Stimulated activated CD4-positive, alpha-beta T cell treated with anti-CD3 and anti-CD28 coated beads, TNF-alpha, amount 100 ng/mL, for 4 hours (primary cell): Measurements from ENCODE around the gene UBP1.
"Not testable (repeated sequence)": the region's sequence is repeated elsewhere in the genome, so short reads cannot be mapped to it uniquely, and the experiment has no call there.

Source experiments
- DNase-seq, 3 experiments: peaks; one replicate each; pipeline ENCODE4 v3.0.0-alpha.2; 2020; ENCODE audit warnings: low read depth in 3 of 3

UBP1 gene

DNA sequence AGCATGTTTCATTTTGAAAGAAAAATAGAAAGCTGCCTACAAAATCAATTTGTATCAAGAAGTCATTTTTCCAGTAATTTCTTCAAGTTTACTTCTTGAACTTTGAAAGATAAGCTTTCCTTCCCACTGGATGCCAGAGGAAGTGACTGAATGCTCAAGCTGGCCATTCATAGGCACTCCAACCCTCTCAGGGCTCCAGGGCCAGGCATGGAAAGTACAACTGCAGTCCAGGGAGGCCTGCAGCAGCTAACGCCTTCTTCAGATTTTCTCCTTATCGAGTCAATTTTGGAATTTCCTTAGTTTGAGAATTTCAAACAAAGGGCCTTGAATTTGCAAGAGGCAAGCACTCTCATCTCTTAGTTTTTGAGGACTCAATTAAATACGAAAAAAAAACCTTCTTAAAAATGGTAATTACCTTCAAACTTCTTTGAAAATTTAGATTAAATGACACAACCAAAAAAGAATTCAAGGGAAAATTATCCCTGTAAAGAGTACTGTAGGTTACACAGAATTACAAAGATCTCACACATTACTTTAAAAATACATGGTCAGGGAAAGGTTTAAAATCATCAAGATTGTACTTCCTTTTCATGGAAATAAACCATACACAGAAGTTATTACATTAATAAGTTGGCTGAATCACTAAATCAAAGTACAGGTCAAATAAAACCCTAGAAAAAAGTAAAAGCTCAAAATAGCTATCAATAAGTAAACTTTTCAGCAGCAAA is 2.5 kb downstream of the UBP1 start:
- DNase-seq: no peak

- DNase-seq: no peak
Observed at GRCh38 chr3:33433843-33434242, 6.4 kb downstream of the UBP1 start.

DNA sequence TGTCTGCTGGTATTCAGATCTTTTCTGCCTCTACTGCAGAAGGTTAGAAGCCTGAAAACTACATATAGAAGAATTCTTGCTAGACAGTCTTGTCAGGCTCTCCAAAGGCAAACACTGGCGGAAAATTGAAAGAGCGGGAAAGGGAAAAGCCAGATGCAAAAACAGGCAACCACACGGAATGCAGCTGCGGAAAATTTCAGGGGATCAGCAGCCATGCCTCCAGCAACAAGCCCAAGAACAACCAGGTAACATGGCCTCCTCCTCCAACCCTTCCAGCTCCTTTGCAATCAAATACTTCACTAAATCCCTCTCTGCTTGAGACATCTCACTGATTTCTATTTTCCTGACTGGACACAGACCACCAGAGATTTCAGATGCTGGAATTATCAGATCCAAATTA is 9.6 kb downstream of the UBP1 start:
- no peak for DNase-seq

GRCh38 chr3:33430061-33430460 is 10.1 kb downstream of the UBP1 start:
- no peak for DNase-seq

DNA sequence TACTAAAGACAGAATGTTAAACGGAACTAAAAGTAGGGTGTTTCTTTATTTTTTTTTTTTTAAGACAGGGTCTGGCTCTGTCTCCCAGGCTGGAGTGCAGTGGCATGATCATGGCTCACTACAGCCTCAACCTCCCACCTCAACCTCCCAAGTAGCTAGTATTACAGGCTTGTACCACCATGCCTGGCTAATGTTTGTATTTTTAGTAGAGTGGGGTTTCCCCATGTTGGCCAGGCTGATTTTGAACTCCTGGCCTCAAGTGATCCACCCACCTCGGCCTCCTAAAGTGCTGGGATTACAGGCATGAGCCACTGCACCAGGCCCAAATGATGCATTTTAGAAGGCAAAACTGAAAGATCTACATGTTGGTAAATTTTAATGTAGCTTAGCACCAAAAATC is 10.9 kb downstream of the UBP1 start:
- DNase-seq: not testable (repeated sequence)

DNA sequence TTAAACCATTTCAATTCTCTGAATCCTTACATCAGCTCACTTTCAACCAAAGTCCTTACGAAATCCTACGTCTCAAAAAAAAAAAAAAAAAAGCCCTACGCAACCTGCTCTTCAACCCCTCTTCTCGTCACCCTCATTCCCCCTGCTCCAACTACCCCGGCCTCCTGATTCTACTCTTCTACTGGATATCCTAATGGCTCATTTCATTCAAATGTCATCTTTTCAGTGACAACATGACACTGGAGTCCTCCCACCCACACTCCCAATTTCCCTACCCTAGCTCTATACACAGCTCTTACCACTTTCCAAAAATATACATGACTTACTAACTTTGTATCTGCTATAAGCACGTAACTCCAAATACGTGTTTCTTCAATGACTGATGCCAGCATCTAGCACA is 11.5 kb downstream of the UBP1 start:
- no peak for DNase-seq

GRCh38 chr3:33426630-33427317 is 13.4 kb downstream of the UBP1 start:
- DNase-seq: no peak

DNA sequence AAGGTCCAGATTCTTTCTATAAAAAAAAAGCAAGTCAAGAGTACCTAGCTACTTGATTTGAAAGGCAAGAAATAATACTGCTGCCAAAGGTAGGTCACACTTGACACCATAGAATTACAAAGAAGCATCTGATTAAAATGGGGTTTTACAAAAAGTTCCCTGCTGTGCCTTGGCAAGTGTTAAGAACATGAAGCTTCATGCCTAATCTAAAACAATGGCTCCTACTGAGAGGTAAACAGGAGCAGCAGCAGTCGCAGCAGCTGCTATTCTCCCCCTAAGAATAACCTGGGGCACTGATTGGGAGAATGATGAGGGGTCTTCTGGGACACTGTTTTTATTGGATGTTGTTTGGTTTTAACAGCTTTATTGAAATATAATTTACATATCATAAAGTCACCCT is 14.1 kb downstream of the UBP1 start:
- no peak for DNase-seq

DNA sequence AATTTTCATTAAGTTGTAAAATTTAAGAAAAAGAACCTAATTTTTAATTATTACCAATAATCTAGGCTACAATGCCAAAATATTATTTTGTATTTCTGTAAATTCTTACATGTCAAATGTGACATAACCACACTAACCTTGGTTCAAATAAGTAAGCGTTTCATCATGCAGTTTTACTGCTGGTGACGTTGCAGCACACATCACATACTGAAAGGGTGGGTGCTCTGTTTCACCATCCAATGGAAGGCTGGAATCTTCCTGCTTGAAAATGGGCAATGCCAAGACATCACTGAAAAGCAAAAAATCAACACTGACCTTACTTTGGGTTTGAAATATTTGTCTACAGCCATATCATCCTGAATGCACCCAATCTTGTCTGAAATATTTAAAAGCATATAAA is 14.8 kb downstream of the UBP1 start:
- DNase-seq: no peak

DNA sequence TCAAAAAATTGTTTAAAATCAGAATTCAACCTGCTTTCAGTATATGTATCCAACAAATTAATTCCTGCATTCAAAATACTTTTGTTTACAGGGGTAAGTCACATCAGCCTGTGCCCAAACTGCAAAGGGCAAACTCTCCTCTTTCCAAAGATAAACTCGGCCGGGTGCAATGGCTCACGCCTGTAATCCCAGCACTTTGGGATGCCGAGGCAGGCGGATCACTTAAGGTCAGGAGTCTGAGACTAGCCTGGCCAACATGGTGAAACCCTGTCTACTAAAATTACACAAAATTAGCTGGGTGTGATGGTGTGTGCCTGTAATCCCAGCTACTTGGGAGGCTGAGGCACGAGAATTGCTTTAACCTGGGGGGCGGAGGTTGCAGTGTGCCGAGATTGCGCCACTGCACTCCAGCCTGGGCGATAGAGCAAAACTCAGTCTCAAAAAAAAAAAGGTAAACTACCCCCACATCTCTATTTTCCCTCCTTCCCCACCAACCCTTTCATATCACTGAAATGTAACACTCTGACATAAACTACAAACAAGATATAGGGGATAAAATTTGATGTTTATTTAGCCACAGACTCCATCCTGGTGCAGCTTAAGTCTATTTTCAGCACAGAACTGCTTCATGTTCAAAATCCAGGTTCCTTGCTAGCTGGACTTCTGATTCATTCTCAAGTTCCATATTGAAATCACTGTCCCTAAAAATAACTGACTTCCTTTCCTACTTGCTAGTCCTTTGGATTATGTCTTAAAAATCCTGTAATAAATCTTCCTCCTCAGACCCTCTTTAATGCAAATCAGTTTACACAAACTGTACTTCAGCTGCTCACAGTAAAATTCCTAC is 15.4 kb downstream of the UBP1 start:
- no peak for DNase-seq

GRCh38 chr3:33420966-33421365 is 19.2 kb downstream of the UBP1 start:
- no peak for DNase-seq

DNA sequence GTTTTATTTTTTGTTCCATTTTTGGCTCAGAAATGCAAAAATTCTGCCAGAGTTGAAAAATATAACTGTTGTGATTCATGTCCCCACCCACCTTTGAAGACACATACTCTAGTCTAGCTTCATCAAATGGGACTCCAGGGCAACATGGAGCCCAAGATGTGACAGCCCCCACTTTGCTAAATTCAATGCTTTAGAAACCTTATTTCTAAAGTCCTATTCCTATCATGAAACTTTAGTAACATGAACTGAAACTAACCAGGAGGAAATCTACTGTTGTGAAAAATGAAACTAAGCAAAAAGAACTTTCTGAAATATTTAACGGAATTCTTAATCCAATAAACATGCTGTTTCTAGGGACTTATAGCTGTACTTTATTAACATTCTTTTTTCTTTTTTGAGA is 20.3 kb downstream of the UBP1 start:
- DNase-seq: no peak

DNA sequence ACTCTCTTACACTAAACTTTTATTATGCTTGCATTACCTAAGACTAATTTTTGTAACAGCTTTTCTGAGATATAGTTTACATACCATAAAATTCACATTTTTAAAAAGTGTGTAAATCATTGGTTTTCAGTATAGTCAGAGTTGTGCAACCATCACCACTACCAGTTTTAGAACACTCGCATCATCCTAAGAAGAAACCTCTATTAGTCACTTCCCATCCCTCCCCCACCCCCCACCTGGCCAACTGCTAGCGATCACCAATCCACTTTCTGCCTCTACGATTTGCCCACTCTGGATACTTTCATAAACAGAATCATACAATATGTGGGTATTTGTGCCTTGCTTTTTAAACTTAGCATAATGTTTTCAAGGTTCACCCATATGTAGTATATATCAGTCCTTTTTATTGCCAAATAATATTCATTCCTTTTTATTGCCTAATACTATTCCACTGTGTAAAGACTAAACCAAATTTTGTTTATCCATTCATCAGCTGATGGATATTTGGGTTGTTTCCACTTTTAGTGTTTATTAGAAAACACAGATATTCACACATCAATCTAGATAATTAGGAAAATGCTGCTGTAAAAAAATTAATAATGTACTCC is 23.0 kb downstream of the UBP1 start:
- DNase-seq: no peak

DNA sequence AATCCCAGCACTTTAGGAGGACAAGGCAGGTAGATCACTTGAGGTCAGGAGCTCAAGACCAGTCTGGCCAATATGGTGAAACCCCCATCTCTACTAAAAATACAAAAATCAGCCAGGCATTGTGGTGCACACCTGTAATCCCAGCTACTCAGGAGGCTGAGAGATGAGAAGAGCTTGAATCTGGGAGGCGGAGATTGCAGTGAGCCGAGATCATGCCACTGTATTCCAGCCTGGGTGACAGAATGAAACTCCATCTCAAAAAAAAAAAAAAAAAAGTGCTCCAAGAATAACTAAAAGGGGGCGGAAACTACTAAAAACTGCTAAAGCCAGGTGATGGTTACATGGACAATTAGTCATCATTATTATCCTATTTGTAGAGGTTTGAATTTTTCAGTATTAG is 29.4 kb downstream of the UBP1 start:
- DNase-seq: not testable (repeated sequence)

- DNase-seq: no peak
Observed at GRCh38 chr3:33403756-33404155, 36.4 kb downstream of the UBP1 start.

DNA sequence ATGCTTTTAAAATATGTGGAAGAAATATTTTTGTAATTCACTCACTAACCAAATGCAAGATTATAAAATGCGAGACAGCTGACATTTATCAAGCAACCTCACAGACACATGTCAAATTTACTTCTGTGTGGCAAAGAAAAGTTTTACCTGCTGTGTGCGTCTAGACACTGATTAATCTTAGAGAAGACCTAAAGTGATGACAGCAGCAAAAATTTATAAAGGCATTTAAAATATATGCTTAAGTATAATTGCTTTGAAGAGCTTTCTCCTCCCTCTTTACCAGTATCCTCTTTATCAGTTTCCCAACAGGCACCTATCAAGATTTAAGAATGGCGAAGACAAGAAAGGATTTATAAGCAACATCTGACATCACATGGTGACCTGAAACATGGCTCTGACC is 37.3 kb downstream of the UBP1 start:
- no peak for DNase-seq

GRCh38 chr3:33401781-33402180 is 38.4 kb downstream of the UBP1 start:
- no peak for DNase-seq

GRCh38 chr3:33398410-33398809 is 41.8 kb downstream of the UBP1 start:
- no peak for DNase-seq

DNA sequence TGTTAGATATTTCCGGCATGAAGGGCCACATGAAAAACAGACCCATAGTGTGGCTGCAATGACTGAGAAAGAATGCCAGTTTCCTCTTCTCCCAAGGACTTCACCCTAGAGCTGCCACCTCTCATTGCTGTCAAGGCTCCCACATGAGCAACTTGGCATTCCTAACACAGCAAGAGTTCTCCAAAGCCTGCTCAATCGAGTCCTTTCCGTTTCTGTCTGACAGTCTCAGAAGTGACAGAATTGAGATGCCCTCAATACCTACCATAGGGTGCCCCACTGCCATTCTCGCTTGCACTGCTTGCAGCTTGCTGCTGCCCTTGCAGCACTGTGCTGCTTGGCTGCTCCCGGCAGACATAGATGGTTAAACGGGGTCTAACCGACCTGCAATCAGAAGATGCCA is 44.3 kb downstream of the UBP1 start:
- no peak for DNase-seq

- no peak for DNase-seq
Observed at GRCh38 chr3:33394403-33395054, 45.7 kb downstream of the UBP1 start.

DNA sequence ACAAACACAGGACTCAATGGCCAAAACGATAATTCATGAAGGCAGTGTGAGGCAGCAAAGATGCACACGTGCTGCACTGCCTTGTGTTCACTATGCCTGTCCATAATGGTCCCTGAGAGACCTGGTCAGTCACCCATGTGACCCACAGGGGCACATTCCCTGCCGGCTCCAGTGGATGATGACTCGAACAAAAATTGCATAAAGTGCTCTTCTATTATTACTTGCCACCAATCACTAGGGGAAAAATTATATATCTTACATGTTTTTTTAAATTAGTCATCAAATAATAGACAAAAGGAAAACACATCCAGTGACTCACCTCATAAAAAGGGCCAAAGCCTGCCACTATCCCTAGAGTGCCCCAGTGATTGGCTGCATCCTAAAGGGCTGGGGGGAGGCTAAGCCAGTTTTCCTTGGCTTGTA is 47.5 kb downstream of the UBP1 start:
- DNase-seq: no peak

DNA sequence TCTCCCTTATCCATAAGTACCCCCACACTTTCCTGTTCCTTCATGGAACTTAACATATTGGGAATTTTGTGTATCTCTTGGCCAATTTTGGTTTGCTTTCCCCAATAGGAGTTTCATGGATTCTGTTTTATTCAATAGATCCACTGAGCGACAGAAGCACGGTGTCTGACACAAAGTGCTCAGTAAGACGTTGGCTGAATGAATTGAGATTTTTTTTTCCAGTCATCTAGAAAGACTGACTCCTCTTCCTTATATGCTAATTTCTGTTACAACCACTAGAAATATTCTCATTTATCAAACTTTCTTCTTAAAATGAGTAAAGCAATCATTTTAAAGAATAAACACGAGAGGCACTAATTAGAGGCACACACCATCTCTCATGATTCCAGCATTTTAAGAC is 48.1 kb downstream of the UBP1 start:
- DNase-seq: no peak
